ENCODE measurements around the gene KRTDAP.

The KRTDAP gene

DNA sequence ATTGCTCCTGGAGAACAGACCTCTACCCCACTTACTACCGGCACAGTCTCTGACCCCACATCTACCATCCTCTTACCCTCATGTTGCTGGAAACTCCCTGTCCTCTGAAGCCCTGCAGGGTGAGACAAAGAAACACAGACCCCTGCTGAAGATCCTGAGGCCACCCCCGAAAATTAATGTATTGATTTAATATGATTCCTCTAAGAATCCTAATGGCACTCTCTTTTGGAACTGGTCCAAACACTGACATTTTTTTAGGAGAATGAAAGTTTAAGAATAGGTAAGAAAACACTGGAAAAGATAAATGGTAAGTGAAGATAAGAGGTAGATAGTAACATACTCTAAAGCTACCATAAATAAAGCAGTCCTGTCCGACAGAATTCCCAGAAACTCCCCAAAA, 17.9 kb upstream of the KRTDAP start:
- DNase-seq (ENCODE audit: low spot score), result no peak
- in situ Hi-C loops (cut with MboI; ENCODE audit: low pct_unique_long_range_greater_than_20kb, low sequenced_read_pairs, unreplicated experiment), result no loop called here
- TF ChIP-seq, protein P1, sequence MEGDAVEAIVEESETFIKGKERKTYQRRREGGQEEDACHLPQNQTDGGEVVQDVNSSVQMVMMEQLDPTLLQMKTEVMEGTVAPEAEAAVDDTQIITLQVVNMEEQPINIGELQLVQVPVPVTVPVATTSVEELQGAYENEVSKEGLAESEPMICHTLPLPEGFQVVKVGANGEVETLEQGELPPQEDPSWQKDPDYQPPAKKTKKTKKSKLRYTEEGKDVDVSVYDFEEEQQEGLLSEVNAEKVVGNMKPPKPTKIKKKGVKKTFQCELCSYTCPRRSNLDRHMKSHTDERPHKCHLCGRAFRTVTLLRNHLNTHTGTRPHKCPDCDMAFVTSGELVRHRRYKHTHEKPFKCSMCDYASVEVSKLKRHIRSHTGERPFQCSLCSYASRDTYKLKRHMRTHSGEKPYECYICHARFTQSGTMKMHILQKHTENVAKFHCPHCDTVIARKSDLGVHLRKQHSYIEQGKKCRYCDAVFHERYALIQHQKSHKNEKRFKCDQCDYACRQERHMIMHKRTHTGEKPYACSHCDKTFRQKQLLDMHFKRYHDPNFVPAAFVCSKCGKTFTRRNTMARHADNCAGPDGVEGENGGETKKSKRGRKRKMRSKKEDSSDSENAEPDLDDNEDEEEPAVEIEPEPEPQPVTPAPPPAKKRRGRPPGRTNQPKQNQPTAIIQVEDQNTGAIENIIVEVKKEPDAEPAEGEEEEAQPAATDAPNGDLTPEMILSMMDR (IDR thresholded peaks at IDR 0.05; ENCODE audit: extremely low read depth, insufficient read depth, missing control alignments), result no peak

DNA sequence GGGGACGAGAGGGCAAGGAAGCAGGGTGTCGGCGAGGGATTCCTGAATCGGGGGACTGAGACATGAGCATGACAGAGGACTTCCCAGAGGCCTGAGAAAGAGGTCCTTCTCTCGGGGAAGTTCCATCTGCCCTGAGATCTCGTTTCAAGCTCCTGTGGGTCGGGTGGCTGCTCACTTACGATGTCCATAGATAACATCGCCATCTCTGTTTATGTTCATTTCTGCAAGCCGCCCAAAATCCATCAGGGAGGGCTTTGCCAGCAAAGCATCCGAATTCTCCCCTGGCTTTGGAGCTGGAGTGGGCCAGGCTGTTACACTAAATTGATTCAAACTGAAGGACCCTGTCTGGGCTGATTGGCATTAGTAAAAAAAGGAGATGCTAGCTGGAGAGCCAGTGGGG, 17.3 kb upstream of the KRTDAP start:
- no peak for DNase-seq (ENCODE audit: low spot score)
- in situ Hi-C loops (cut with MboI; ENCODE audit: low pct_unique_long_range_greater_than_20kb, low sequenced_read_pairs, unreplicated experiment), result no loop called here
- TF ChIP-seq, protein P1 (IDR thresholded peaks at IDR 0.05; ENCODE audit: extremely low read depth, insufficient read depth, missing control alignments), result no peak

DNA sequence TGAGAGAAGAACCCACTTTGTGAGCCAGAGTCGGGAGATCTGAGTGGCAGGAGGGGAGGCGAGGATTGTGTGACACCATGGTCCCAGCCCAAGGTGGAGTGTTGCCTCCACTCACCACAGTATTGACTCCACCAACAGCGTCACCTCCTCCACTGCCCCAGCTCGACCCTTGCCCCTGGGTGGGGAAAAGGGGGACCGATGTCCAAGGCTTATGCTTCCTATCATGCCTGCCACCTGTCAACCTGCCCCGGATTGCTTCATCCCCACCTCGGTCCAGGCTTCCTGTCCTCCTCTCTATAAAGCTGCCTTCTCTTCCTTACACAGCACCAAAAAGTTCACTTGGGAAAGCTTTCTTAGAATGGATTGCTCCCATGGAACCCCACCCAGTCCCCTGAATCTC, 15.7 kb upstream of the KRTDAP start:
- TF ChIP-seq, protein P1 (IDR thresholded peaks at IDR 0.05; ENCODE audit: extremely low read depth, insufficient read depth, missing control alignments), result no peak
- in situ Hi-C loops (cut with MboI; ENCODE audit: low pct_unique_long_range_greater_than_20kb, low sequenced_read_pairs, unreplicated experiment), result no loop called here

DNA sequence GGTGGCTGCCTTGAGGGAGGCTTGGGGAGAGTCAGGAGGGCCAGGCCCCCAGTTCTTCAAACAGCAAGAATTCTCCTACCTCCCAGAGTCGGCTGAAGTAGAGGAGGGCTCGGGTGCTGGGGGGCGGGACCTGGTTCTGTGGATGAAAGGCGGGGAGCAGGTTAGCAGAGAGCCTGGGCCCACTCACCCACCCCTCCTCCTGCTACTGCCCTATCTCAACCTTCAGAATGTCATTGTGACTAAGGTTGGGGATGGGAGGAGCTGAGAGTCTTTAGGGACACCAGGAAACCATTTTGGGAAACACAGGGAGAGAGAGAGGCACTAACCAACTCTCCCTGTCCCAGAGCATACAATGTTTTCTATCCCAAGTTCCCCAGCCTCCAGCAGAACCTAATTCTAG, 12.5 kb upstream of the KRTDAP start:
- no peak for DNase-seq (ENCODE audit: low spot score)
- in situ Hi-C loops (cut with MboI; ENCODE audit: low pct_unique_long_range_greater_than_20kb, low sequenced_read_pairs, unreplicated experiment), result no loop called here
- TF ChIP-seq, protein P1 (IDR thresholded peaks at IDR 0.05; ENCODE audit: extremely low read depth, insufficient read depth, missing control alignments), result no peak

More for the DNA sequence above, 15.7 kb upstream of the KRTDAP start:
- no peak for DNase-seq (ENCODE audit: low spot score)

DNA sequence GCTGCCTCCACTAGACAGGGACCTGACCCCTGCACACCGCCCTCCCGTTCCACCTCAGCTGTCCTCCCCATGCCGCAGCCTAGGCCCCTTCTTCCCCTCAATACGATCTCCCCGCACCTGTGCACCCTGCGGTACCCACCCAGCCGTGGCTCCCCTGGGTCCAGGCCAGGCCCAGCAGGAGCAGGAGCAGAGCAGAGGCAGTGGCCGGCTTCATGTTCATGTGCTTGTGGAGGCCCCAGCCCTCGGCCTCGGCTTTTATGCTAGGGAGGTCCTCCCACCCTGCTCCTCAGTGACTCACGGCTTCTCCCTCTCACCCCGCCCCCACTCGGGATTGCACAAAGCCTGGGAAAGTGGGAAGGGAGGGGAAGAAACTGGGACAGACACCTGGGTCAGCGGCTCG, 11.4 kb upstream of the KRTDAP start:
- in situ Hi-C loops (cut with MboI; ENCODE audit: low pct_unique_long_range_greater_than_20kb, low sequenced_read_pairs, unreplicated experiment), result no loop called here
- TF ChIP-seq, protein P1 (IDR thresholded peaks at IDR 0.05; ENCODE audit: extremely low read depth, insufficient read depth, missing control alignments), result no peak
- DNase-seq (ENCODE audit: low spot score), result no peak

DNA sequence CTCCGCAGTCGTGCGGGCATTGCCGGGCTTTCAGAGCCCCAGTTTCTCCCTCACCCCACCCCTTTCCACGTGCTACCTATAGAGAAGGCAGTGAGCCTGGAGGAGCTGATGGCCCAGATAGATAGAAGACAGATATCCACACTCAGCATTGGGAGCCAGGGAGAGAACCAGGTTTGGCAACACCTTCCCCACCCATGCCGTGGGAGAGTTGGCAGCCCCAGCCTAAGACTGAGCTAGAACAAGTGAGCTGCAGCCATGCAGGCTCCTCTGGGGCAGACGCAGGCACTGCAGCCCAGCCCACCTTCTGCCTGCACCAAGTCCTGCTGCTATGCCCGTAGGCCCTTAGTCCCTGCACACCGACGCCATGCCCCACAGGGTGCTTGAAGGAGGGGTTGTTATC, 10.3 kb upstream of the KRTDAP start:
- no peak for DNase-seq (ENCODE audit: low spot score)
- in situ Hi-C loops (cut with MboI; ENCODE audit: low pct_unique_long_range_greater_than_20kb, low sequenced_read_pairs, unreplicated experiment), result no loop called here
- TF ChIP-seq, protein P1 (IDR thresholded peaks at IDR 0.05; ENCODE audit: extremely low read depth, insufficient read depth, missing control alignments), result no peak

DNA sequence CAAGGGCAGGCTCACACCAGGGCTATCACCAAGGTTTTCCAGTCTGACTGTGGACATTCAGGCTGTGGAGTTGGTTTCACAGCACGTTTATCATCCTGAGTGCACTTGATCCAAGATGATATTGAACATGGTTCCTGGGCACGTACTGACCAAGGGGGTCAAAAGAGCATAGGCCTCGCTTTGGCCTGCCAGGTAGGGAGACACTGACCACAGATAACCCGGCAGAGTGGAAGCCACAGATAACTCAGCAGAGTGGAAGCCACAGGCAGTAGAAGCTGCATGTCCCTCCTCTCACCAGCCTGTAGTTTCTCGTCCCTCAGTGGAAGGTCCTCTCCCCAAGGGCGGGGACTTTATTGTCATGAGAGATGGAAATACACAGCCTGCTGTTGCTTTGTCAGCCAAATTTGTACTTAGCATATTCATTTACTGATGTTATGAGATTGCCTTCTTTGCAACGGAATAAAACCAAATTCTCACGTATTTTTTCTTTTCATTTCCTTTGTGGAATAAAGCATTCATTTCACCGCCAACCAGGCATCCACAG, 8.8 kb upstream of the KRTDAP start:
- TF ChIP-seq, protein P1 (IDR thresholded peaks at IDR 0.05; ENCODE audit: extremely low read depth, insufficient read depth, missing control alignments), result no peak
- in situ Hi-C loops (cut with MboI; ENCODE audit: low pct_unique_long_range_greater_than_20kb, low sequenced_read_pairs, unreplicated experiment), result no loop called here
- DNase-seq (ENCODE audit: low spot score), result no peak
